ENCODE measurements around the gene PRPF6.

Gene PRPF6

DNA sequence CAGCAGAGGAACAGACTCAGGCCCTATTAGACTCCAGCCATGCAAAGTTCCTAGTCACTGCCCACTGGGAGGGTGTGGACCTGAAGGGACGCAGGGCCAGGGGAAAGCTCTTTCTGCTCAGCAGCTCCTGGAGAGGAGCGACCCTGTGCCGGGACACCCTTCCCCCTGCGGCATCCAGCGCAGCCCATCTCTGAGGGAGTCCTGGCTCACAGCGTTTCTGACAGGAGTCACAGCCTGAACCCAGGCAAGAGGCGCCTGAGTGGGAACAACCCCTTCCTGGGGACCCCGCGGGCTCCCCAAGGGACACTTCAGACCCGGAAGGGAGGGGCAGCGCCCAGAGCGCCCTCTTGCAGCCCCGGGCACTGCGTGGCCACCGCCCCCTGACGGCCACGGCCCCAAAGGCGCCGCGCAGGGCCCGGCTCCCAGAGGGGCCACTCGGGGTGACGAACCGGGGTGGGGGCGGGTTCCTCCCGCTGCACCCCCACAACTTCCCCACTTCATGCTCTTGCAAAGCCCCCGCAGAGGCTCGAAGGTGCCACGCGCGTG lies 25.6 kb upstream of the PRPF6 start:
- Histone ChIP-seq H3K36me3 (ENCODE audit: control insufficient read depth in 4 of 4, insufficient read depth in 4 of 4, low read length in 3 of 4) (peaks cover 4 to 35% (median 15%) of the 10 kb centered on the region in 4 experiments), H3K27ac (ENCODE audit: insufficient read depth in 1 of 2, low read depth in 1 of 2, low read length in 2 of 2, poor library complexity in 1 of 2, severe bottlenecking in 2 of 2) (peak overlapping the region; percentile 50 to 84), H3K9me3 (ENCODE audit: control extremely low read depth in 1 of 5, control insufficient read depth in 4 of 5, insufficient read depth in 2 of 5, low read depth in 1 of 5, low read length in 4 of 5) (no peaks in the 10 kb centered on the region), H3K27me3 (replicated peaks in 2 of 5; ENCODE audit: control insufficient read depth in 4 of 5, insufficient read depth in 5 of 5, low read length in 4 of 5) (no peaks in the 10 kb centered on the region), H3K4me3 (ENCODE audit: control insufficient read depth in 1 of 7, extremely low read depth in 1 of 7, insufficient read depth in 4 of 7, low read depth in 2 of 7, low read length in 6 of 7) (peak overlapping the region; percentile 73 to 94 (median 82)), H3K4me1 (ENCODE audit: control extremely low read depth in 1 of 4, control insufficient read depth in 4 of 4, insufficient read depth in 4 of 4, low read length in 3 of 4) (peaks cover 0 to 42% (median 40%) of the 10 kb centered on the region in 4 experiments)
- CTCF ChIA-PET = interaction anchor here (1.0 to 1.2 kb wide), 3 partner anchors 18 to 63 kb away, joined by 3 read pairs; no protein-coding TSS in a partner anchor
- peak in 2 of 3 donors; percentile 53 to 64 for DNase-seq
- WGBS (ENCODE audit: insufficient coverage) = 6% methylated on average over 17 of the region's 31 CpGs
- POLR2A ChIA-PET = no interaction called here

DNA sequence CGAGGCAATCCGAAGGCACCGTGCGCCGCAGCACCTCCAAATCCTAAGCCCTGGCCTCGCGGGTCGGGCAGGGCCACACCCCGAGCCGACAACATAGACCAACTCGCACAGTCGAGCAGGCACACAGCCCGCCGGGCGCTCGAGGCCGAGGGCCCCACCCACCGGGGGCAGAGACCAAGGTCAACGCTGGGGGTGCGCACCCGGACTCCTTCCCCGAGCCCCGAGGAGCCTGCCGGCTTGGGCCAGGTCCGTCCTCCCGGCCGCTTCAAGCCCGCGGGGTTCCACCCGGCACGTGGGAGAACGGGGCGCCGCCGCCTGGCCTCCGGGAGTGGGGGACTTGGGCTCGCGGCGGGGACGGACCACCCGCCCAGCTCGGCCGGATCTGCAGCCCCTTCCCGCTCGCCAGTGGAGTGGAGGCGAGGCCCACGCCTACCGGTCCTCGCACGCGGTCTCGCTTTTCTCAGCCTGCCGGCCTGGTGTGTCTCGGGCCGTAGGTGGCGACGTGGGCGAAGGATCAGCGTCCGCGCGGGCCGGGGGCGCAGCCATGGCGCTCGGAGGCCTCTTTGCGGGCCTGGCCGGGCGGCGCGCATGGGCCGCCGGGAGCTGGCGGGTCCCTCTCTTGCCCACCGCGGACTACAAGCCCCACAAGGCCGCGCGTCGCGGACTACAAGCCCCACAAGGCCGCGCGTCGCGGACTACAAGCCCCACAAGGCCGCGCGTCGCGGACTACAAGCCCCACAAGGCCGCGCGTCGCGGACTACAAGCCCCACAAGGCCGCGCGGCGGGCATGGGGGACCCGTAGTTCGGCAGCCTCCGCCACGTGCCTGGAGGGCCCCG lies 24.9 kb upstream of the PRPF6 start, which contains the start of gene UCKL1:
UCKL1 (minus strand) TSS at position 590 of the 837 bp plus-strand sequence; CDS start at position 546, 44 bp downstream.
- Histone ChIP-seq H3K4me3 (ENCODE audit: control insufficient read depth in 1 of 7, extremely low read depth in 1 of 7, insufficient read depth in 4 of 7, low read depth in 2 of 7, low read length in 6 of 7) (peak within 1 kb of the TSS; percentile 73 to 94 (median 82)), H3K36me3 (ENCODE audit: control insufficient read depth in 4 of 4, insufficient read depth in 4 of 4, low read length in 3 of 4) (peaks cover 4 to 31% (median 16%) of the 10 kb centered on the region in 4 experiments), H3K9me3 (ENCODE audit: control extremely low read depth in 1 of 5, control insufficient read depth in 4 of 5, insufficient read depth in 2 of 5, low read depth in 1 of 5, low read length in 4 of 5) (no peaks in the 10 kb centered on the region), H3K27ac (ENCODE audit: insufficient read depth in 1 of 2, low read depth in 1 of 2, low read length in 2 of 2, poor library complexity in 1 of 2, severe bottlenecking in 2 of 2) (peak within 1 kb of the TSS; percentile 84 to 92), H3K27me3 (replicated peaks in 2 of 5; ENCODE audit: control insufficient read depth in 4 of 5, insufficient read depth in 5 of 5, low read length in 4 of 5) (no peaks in the 10 kb centered on the region), H3K4me1 (ENCODE audit: control extremely low read depth in 1 of 4, control insufficient read depth in 4 of 4, insufficient read depth in 4 of 4, low read length in 3 of 4) (peaks cover 0 to 42% (median 40%) of the 10 kb centered on the region in 4 experiments)
- ChIA-PET POLR2A (no interaction called here), CTCF (interaction anchor here (0.7 to 1.2 kb wide), 5 partner anchors 12 to 64 kb away, joined by 3 to 6 read pairs (median 3); partner anchors contain the start of gene SAMD10)
- peak; percentile 91 to 94 (median 92) for DNase-seq
- under 1% methylated on average over 71 of the region's 105 CpGs for WGBS (ENCODE audit: insufficient coverage)

DNA sequence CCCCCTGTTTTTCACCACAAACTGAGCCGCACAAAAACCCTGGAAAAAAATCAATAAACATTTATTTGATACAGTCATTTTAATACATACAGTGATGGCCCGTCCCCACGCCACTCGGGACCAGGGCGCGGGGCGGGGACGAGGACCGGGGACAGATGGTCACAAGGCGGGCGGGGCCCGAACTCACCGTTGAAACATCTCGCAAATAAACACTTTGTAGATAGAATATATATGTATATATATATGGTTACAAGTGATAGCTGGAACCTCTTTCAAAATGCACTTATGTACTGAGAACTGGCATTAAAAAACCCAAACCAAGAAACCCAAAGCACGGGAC lies 24.3 kb upstream of the PRPF6 start:
- CTCF ChIA-PET = interaction anchor here (0.7 to 1.4 kb wide), 3 partner anchors 13 to 23 kb away, joined by 3 to 6 read pairs (median 3); partner anchors contain the start of gene SAMD10
- no peak for DNase-seq
- H3K27me3 ChIP-seq (replicated peaks in 2 of 5; ENCODE audit: control insufficient read depth in 4 of 5, insufficient read depth in 5 of 5, low read length in 4 of 5) = no peaks in the 10 kb centered on the region
- H3K4me1 ChIP-seq (ENCODE audit: control extremely low read depth in 1 of 4, control insufficient read depth in 4 of 4, insufficient read depth in 4 of 4, low read length in 3 of 4) = peaks cover 0 to 42% (median 38%) of the 10 kb centered on the region in 4 experiments
- H3K27ac ChIP-seq (ENCODE audit: insufficient read depth in 1 of 2, low read depth in 1 of 2, low read length in 2 of 2, poor library complexity in 1 of 2, severe bottlenecking in 2 of 2) = peak overlapping the region; percentile 84 to 92
- H3K36me3 ChIP-seq (ENCODE audit: control insufficient read depth in 4 of 4, insufficient read depth in 4 of 4, low read length in 3 of 4) = peaks cover 4 to 36% (median 21%) of the 10 kb centered on the region in 4 experiments
- WGBS (ENCODE audit: insufficient coverage) = no CpG with 5 or more reads among the region's 15 CpGs
- POLR2A ChIA-PET = no interaction called here
- no peaks in the 10 kb centered on the region for H3K9me3 ChIP-seq (ENCODE audit: control extremely low read depth in 1 of 5, control insufficient read depth in 4 of 5, insufficient read depth in 2 of 5, low read depth in 1 of 5, low read length in 4 of 5)
- H3K4me3 ChIP-seq (ENCODE audit: control insufficient read depth in 1 of 7, extremely low read depth in 1 of 7, insufficient read depth in 4 of 7, low read depth in 2 of 7, low read length in 6 of 7) = peak overlapping the region; percentile 25 to 82 (median 64)

DNA sequence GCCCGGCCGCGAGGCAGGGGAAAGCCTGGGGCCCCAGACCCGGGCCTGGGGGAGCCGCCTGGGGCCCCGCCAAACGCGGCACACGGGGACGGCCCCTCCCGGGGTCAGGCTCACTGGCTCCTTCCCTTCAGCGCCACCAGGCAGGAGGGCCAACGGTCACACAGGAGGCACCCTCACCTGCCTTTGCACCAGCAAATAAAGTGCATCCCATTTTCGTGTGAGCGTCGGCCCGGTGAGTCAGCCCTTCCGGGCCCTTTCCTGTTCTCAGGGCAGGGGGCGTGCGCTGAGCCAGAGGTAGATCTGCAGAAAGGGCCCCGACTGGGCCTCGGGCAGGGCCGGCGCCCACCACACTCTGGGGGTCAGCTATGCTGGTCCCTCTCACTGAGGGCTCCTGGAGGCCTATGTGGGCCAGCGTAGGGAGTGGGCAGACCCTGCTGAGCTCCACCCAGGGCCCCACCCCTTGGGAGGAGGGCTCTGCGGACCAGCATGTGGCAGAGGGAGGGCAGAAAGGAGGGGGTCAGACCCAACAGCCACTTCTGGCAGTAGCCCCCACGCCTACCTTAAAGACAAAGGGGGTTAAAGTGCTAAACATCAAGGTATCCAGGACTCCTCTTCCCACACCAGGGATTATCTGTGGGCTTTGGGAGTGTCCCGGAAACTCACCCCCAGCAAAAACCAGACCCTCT lies 23.8 kb upstream of the PRPF6 start:
- H3K4me1 ChIP-seq (ENCODE audit: control extremely low read depth in 1 of 4, control insufficient read depth in 4 of 4, insufficient read depth in 4 of 4, low read length in 3 of 4) = peaks cover 0 to 42% (median 38%) of the 10 kb centered on the region in 4 experiments
- H3K9me3 ChIP-seq (ENCODE audit: control extremely low read depth in 1 of 5, control insufficient read depth in 4 of 5, insufficient read depth in 2 of 5, low read depth in 1 of 5, low read length in 4 of 5) = no peaks in the 10 kb centered on the region
- no peaks in the 10 kb centered on the region for H3K27me3 ChIP-seq (replicated peaks in 2 of 5; ENCODE audit: control insufficient read depth in 4 of 5, insufficient read depth in 5 of 5, low read length in 4 of 5)
- H3K4me3 ChIP-seq (ENCODE audit: control insufficient read depth in 1 of 7, extremely low read depth in 1 of 7, insufficient read depth in 4 of 7, low read depth in 2 of 7, low read length in 6 of 7) = peak overlapping the region; percentile 25 to 82 (median 64)
- ChIA-PET CTCF (interaction anchor here (0.7 to 1.4 kb wide), 2 partner anchors 17 to 23 kb away, joined by 3 to 6 read pairs; partner anchors contain the start of gene SAMD10), POLR2A (no interaction called here)
- H3K27ac ChIP-seq (ENCODE audit: insufficient read depth in 1 of 2, low read depth in 1 of 2, low read length in 2 of 2, poor library complexity in 1 of 2, severe bottlenecking in 2 of 2) = peak overlapping the region; percentile 84 to 92
- peaks cover 4 to 37% (median 24%) of the 10 kb centered on the region in 4 experiments for H3K36me3 ChIP-seq (ENCODE audit: control insufficient read depth in 4 of 4, insufficient read depth in 4 of 4, low read length in 3 of 4)
- DNase-seq = peak; percentile 69 to 87 (median 80)
- 0% methylated on average over 18 of the region's 28 CpGs for WGBS (ENCODE audit: insufficient coverage)

DNA sequence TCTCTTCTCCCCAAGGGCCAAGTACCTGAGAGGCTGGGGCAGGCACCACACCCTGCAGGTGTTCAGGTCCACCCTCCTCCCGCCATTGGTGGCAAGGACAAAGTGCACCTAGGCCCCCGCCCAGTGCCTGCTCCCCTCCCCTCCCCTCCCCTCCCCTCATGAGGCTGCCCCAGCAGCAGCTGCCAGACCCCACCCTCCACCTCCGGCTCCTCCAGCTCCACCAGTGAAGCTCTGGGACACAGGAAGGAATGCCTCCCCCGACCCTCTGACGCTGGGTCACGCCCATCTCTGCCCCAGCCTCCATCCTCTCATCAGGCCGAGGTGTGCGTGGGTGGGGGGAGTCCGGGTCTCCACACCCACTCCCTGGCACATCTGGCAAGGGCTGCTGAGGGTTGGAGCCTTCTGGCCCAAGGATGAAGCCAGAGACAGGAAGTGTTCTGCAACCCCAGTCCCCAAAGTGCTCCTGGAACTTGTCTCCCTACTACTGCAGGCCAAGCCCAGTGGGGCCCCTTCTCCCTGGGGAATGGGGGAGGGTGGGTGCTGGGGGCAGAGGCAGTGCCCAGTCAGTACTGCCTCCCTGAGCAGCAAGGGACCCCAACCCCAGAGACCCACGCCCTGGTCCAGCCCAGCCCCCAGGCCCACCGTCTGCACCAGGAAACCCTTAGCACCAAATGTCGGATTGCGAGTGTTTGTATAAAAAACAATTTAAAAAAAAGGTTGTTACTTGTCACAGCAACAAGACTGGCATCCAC lies 23.1 kb upstream of the PRPF6 start:
- peak overlapping the region in 4 of 7 experiments; percentile 64 to 82 (median 68) for H3K4me3 ChIP-seq (ENCODE audit: control insufficient read depth in 1 of 7, extremely low read depth in 1 of 7, insufficient read depth in 4 of 7, low read depth in 2 of 7, low read length in 6 of 7)
- H3K9me3 ChIP-seq (ENCODE audit: control extremely low read depth in 1 of 5, control insufficient read depth in 4 of 5, insufficient read depth in 2 of 5, low read depth in 1 of 5, low read length in 4 of 5) = no peaks in the 10 kb centered on the region
- no peaks in the 10 kb centered on the region for H3K27me3 ChIP-seq (replicated peaks in 2 of 5; ENCODE audit: control insufficient read depth in 4 of 5, insufficient read depth in 5 of 5, low read length in 4 of 5)
- WGBS (ENCODE audit: insufficient coverage) = 87% methylated on average over 5 of the region's 13 CpGs
- H3K4me1 ChIP-seq (ENCODE audit: control extremely low read depth in 1 of 4, control insufficient read depth in 4 of 4, insufficient read depth in 4 of 4, low read length in 3 of 4) = peaks cover 0 to 42% (median 38%) of the 10 kb centered on the region in 4 experiments
- ChIA-PET POLR2A (no interaction called here), CTCF (interaction anchor here (1.4 kb wide), 1 partner anchor 16 kb away, joined by 3 read pairs; no protein-coding TSS in a partner anchor)
- H3K36me3 ChIP-seq (ENCODE audit: control insufficient read depth in 4 of 4, insufficient read depth in 4 of 4, low read length in 3 of 4) = peaks cover 5 to 39% (median 28%) of the 10 kb centered on the region in 4 experiments
- H3K27ac ChIP-seq (ENCODE audit: insufficient read depth in 1 of 2, low read depth in 1 of 2, low read length in 2 of 2, poor library complexity in 1 of 2, severe bottlenecking in 2 of 2) = peak overlapping the region; percentile 84 to 92
- no peak for DNase-seq

DNA sequence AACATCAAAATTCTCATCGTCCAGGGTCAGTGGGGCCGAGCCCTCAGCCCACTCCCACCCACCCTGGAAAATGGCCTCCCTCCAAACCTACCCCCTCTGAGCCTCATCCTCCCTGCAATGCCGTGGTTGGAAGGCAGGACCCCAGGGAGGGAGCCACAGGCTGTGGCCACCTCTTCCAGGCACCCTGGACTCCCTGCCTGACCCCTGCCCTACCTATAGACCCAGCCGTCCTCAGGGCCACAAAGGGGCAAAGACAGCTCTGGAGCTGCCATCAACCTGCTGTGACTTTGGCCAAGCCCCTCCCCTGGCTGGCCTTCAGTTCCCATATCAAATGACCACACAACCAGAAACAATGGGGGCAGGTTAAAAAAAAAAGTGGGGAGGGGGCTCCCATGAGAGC lies 22.5 kb upstream of the PRPF6 start:
- ChIA-PET CTCF (interaction anchor here (1.6 kb wide), 1 partner anchor 15 kb away, joined by 4 read pairs; no protein-coding TSS in a partner anchor), POLR2A (no interaction called here)
- Histone ChIP-seq H3K27ac (ENCODE audit: insufficient read depth in 1 of 2, low read depth in 1 of 2, low read length in 2 of 2, poor library complexity in 1 of 2, severe bottlenecking in 2 of 2) (peak overlapping the region in 1 of 2 experiments; percentile 92), H3K4me1 (ENCODE audit: control extremely low read depth in 1 of 4, control insufficient read depth in 4 of 4, insufficient read depth in 4 of 4, low read length in 3 of 4) (peaks cover 0 to 42% (median 38%) of the 10 kb centered on the region in 4 experiments), H3K36me3 (ENCODE audit: control insufficient read depth in 4 of 4, insufficient read depth in 4 of 4, low read length in 3 of 4) (peaks cover 5 to 45% (median 32%) of the 10 kb centered on the region in 4 experiments), H3K9me3 (ENCODE audit: control extremely low read depth in 1 of 5, control insufficient read depth in 4 of 5, insufficient read depth in 2 of 5, low read depth in 1 of 5, low read length in 4 of 5) (no peaks in the 10 kb centered on the region), H3K27me3 (replicated peaks in 2 of 5; ENCODE audit: control insufficient read depth in 4 of 5, insufficient read depth in 5 of 5, low read length in 4 of 5) (no peaks in the 10 kb centered on the region), H3K4me3 (ENCODE audit: control insufficient read depth in 1 of 7, extremely low read depth in 1 of 7, insufficient read depth in 4 of 7, low read depth in 2 of 7, low read length in 6 of 7) (no peak overlapping the region)
- DNase-seq = no peak
- WGBS (ENCODE audit: insufficient coverage) = 93% methylated on average over 2 of the region's 4 CpGs

All from common myeloid progenitor, CD34-positive (primary cell).